ENCODE results near the gene MTTP. TPM values are rescaled to one million over a fixed set of nuclear protein-coding genes. Genes with fewer than 3 reads are reported as not detected.

Gene MTTP
- total RNA-seq, 4 donors from 2014 or later = 0.50 to 0.67 TPM; not detected in 2

DNA sequence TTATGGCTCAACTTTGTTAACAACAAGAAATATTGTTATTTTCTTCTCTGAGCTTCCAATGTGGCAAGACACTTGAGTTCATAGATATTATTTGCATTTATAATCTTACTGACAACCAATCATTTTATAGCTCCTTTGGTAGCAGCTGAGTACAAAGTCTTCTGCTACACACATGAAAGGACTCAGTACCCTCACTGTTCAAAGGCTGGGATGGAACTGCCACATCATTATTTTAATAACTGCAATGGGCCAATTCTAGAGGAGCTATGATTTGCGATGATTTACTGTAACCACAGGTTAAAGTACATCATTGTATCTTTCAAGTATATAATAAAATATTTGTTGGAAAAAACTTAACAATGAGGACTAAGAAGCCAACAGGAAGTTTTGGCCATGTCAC is 10.9 kb downstream of the MTTP start:
- H3K4me1 ChIP-seq = no peaks in the 10 kb centered on the region
- intact Hi-C loops (cut with DNase I) = no loop called here
- WGBS, 2 donors = 83 to 94% methylated on average over 1 of the region's 1 CpG

DNA sequence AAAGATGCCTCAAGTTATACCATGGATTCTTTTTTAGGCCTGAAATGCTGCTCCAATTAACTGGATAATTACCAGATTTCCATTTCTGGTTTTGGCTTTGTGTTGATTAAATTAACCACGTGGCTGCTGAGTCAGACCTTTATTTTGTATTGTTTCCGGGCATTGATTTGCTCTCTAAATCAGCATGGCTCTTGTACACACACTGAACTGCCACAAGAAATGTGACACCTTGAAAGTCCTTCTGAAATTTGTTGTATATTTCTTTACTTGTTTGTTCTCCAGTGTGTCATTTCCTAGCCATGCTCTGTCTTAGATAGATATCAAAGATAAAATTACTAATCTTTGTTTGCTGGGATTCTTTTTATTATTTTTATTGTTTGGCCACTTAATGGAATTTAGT is 11.7 kb downstream of the MTTP start:
- intact Hi-C loops (cut with DNase I) = no loop called here
- H3K4me3 ChIP-seq (replicated peaks in 1 of 3) = no peak overlapping the region
- no peaks in the 10 kb centered on the region for H3K36me3 ChIP-seq
- no peaks in the 10 kb centered on the region for H3K9me3 ChIP-seq
- no peak for DNase-seq
- TF ChIP-seq, protein P1, sequence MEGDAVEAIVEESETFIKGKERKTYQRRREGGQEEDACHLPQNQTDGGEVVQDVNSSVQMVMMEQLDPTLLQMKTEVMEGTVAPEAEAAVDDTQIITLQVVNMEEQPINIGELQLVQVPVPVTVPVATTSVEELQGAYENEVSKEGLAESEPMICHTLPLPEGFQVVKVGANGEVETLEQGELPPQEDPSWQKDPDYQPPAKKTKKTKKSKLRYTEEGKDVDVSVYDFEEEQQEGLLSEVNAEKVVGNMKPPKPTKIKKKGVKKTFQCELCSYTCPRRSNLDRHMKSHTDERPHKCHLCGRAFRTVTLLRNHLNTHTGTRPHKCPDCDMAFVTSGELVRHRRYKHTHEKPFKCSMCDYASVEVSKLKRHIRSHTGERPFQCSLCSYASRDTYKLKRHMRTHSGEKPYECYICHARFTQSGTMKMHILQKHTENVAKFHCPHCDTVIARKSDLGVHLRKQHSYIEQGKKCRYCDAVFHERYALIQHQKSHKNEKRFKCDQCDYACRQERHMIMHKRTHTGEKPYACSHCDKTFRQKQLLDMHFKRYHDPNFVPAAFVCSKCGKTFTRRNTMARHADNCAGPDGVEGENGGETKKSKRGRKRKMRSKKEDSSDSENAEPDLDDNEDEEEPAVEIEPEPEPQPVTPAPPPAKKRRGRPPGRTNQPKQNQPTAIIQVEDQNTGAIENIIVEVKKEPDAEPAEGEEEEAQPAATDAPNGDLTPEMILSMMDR (IDR thresholded peaks at IDR 0.05) = no peak
- TF ChIP-seq POLR2A (IDR thresholded peaks at IDR 0.05) = no peak
- no peak overlapping the region for H3K27ac ChIP-seq
- no peaks in the 10 kb centered on the region for H3K27me3 ChIP-seq
- 49 to 51% methylated on average over 2 of the region's 2 CpGs for WGBS, 2 donors
- H3K4me1 ChIP-seq = no peaks in the 10 kb centered on the region

More for the DNA sequence above, 10.9 kb downstream of the MTTP start:
- no peak for DNase-seq
- Histone ChIP-seq H3K4me3 (replicated peaks in 1 of 3) (no peak overlapping the region), H3K27ac (no peak overlapping the region), H3K27me3 (no peaks in the 10 kb centered on the region), H3K9me3 (no peaks in the 10 kb centered on the region), H3K36me3 (no peaks in the 10 kb centered on the region)
- TF ChIP-seq POLR2A (IDR thresholded peaks at IDR 0.05) = no peak

DNA sequence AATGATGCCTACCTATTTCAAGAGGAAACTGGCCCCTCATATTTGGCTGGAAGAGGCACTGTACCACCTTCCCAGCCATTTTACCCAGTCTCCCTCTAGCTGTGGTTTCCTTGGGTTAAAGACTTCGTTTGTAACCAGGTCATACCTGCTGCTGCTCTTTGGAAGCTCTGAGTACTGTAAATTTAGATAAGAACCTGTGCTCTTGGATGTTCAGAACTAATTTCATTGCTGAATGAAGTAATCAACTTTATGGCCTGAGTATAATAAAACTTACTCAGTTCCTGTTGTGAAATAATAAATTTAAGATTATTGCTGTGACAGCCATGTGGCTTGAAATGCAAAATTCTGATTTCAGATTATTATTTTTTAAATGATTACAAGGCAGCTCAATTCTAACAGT is 12.2 kb downstream of the MTTP start:
- H3K4me3 ChIP-seq (replicated peaks in 1 of 3) = no peak overlapping the region
- intact Hi-C loops (cut with DNase I) = no loop called here
- no peak overlapping the region for H3K27ac ChIP-seq
- 23 to 50% methylated on average over 1 of the region's 1 CpG for WGBS, 2 donors
- H3K36me3 ChIP-seq = no peaks in the 10 kb centered on the region
- no peak for DNase-seq
- no peaks in the 10 kb centered on the region for H3K4me1 ChIP-seq
- no peaks in the 10 kb centered on the region for H3K27me3 ChIP-seq
- no peak for TF ChIP-seq POLR2A (IDR thresholded peaks at IDR 0.05)
- TF ChIP-seq, protein P1 (IDR thresholded peaks at IDR 0.05) = no peak
- no peaks in the 10 kb centered on the region for H3K9me3 ChIP-seq

DNA sequence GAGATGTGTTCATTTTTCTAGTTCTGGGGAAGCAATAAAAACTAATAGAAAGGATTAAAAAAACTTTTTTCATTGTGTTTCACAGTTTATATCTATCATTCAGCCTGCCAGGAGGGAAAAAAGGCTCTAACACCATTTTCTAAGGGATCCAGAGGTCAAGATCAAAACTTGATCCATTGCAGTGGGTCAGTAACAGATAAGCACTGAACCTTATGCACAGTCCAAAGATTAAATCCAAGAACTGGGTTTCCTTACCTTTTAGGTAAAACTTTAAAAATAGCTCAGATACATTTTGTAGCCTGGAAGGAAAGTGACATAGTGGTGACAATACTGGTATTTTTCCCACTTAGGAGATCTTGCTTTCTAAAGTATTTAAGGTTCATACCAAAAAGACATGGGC is 12.7 kb downstream of the MTTP start:
- no peak for DNase-seq
- H3K4me3 ChIP-seq (replicated peaks in 1 of 3) = no peak overlapping the region
- H3K27me3 ChIP-seq = no peaks in the 10 kb centered on the region
- TF ChIP-seq, protein P1 (IDR thresholded peaks at IDR 0.05) = no peak
- no peak for TF ChIP-seq POLR2A (IDR thresholded peaks at IDR 0.05)
- no peaks in the 10 kb centered on the region for H3K4me1 ChIP-seq
- intact Hi-C loops (cut with DNase I) = no loop called here
- H3K9me3 ChIP-seq = no peaks in the 10 kb centered on the region
- H3K27ac ChIP-seq = no peak overlapping the region
- H3K36me3 ChIP-seq = no peaks in the 10 kb centered on the region

DNA sequence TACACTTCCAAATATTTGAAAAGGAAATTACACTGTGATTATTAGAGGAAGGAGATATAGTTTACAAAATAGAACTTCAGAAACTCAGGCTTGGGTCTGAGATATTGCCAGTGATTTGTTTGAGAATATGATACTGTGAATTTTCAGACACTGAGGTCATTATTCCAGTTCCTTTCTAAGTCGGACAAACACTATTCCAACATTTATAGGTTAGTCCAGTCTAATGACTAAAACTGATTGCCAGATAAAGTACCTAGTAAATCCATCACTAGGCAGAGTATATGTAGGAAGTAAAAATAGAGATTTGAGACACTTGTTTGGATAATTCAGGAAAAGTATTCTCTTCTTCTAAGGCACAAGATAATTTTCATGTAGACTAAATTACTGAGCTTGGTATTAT is 13.2 kb downstream of the MTTP start:
- no peaks in the 10 kb centered on the region for H3K27me3 ChIP-seq
- no peaks in the 10 kb centered on the region for H3K4me1 ChIP-seq
- intact Hi-C loops (cut with DNase I) = no loop called here
- 75 to 82% methylated on average over 1 of the region's 1 CpG for WGBS, 2 donors
- H3K4me3 ChIP-seq (replicated peaks in 1 of 3) = no peak overlapping the region
- no peak for DNase-seq
- no peaks in the 10 kb centered on the region for H3K9me3 ChIP-seq
- no peak for TF ChIP-seq POLR2A (IDR thresholded peaks at IDR 0.05)
- TF ChIP-seq, protein P1 (IDR thresholded peaks at IDR 0.05) = no peak
- no peaks in the 10 kb centered on the region for H3K36me3 ChIP-seq
- no peak overlapping the region for H3K27ac ChIP-seq

DNA sequence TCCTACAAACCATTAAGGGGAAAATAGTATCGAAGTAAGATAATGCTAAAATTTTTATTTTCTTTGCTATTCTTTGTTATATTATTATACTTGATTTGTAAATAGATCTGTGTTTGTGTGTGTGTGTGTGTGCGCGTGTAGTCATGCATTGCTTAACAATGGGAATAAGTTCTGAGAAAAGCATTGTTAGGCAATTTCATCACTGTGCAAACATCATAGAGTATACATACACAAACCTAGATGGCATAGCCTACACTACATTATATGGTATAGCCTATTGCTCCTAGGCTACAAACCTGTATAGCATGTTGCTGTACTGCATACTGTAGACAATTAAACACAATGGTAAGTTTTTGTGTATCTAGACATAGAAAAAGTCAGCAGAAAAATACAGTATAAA is 17.1 kb downstream of the MTTP start:
- no peak for DNase-seq
- Histone ChIP-seq H3K27ac (no peak overlapping the region), H3K36me3 (no peaks in the 10 kb centered on the region), H3K4me3 (replicated peaks in 1 of 3) (no peak overlapping the region), H3K27me3 (no peaks in the 10 kb centered on the region), H3K4me1 (no peaks in the 10 kb centered on the region), H3K9me3 (no peaks in the 10 kb centered on the region)
- intact Hi-C loops (cut with DNase I) = no loop called here
- TF ChIP-seq, protein P1 (IDR thresholded peaks at IDR 0.05) = no peak
- no peak for TF ChIP-seq POLR2A (IDR thresholded peaks at IDR 0.05)
- WGBS, 2 donors = 89 to 93% methylated on average over 3 of the region's 3 CpGs

Measured in thyroid gland (tissue), 4 donors.